K562 (cell line): ENCODE results near the gene CPED1. TPM values are rescaled to one million over a fixed set of nuclear protein-coding genes. Genes with fewer than 3 reads are reported as not detected.

Experiments used
- CCAR2 ChIP-seq: fragments of 200-400 bp; formaldehyde crosslinking; IDR thresholded peaks from 2 replicates; pipeline ENCODE4 v1.6.1; 2017; ENCODE audit warnings: mild to moderate bottlenecking, low read depth, low read length
- CHAMP1 ChIP-seq: fragments of 450-650 bp; IDR thresholded peaks from 2 replicates; pipeline ENCODE4 v1.6.1; 2016; ENCODE audit warnings: mild to moderate bottlenecking
- HEY1 ChIP-seq: fragments of 250-450 bp; sonication (Bioruptor Pico); IDR thresholded peaks from 2 replicates; pipeline ENCODE4 v1.5.0; 2020; ENCODE audit warnings: mild to moderate bottlenecking, moderate library complexity, borderline replicate concordance
- MAFK ChIP-seq: IDR thresholded peaks from 2 replicates; pipeline ENCODE4 v1.6.1; 2011; ENCODE audit warnings: low read length, improper control_type of control experiment
- PHF8 ChIP-seq: fragments of 200-600 bp; sonication (generic); IDR thresholded peaks from 2 replicates; pipeline ENCODE4 v1.6.1; 2012; ENCODE audit warnings: mixed run types, mild to moderate bottlenecking, inconsistent platforms, low read length, moderate library complexity, borderline replicate concordance
- RAD21 ChIP-seq, 2 experiments: fragments of 250-450 bp in 1 of 2; fragments of 450-650 bp in 1 of 2; sonication (Bioruptor Pico) in 1 of 2; formaldehyde crosslinking in 1 of 2; IDR thresholded peaks in 1 of 2; conservative IDR thresholded peaks in 1 of 2; 2 replicates each; pipeline versions ENCODE4 v1.4.0 to v1.8.0; 2020 to 2022; ENCODE audit warnings: mild to moderate bottlenecking in 2 of 2, moderate library complexity in 1 of 2
- RBM14 ChIP-seq: fragments of 200-400 bp; formaldehyde crosslinking; IDR thresholded peaks from 2 replicates; pipeline ENCODE4 v1.6.1; 2018; ENCODE audit warnings: low read depth, mild to moderate bottlenecking, low read length, moderate library complexity, borderline replicate concordance; ENCODE audit not compliant: insufficient read depth
- TAF15 ChIP-seq: fragments of 200-400 bp; formaldehyde crosslinking; IDR thresholded peaks from 2 replicates; pipeline ENCODE4 v1.6.1; 2017; ENCODE audit warnings: mild to moderate bottlenecking, low read depth, low read length, moderate library complexity
- TAF7 ChIP-seq: fragments of 450-650 bp; IDR thresholded peaks from 2 replicates; pipeline ENCODE4 v1.6.1; 2016; ENCODE audit warnings: missing genetic modification characterization, missing compliant biosample characterization
- ZNF277 ChIP-seq: fragments of 250-450 bp; sonication (Bioruptor Pico); IDR thresholded peaks from 2 replicates; pipeline ENCODE4 v1.8.0; 2022; ENCODE audit warnings: inconsistent platforms, mild to moderate bottlenecking, moderate library complexity, borderline replicate concordance
- ZNF318 ChIP-seq, 2 experiments: fragments of 450-650 bp; IDR thresholded peaks; 2 replicates each; pipeline ENCODE4 v1.6.1; 2016; ENCODE audit warnings: mild to moderate bottlenecking in 2 of 2, borderline replicate concordance in 1 of 2, low read depth in 1 of 2, moderate library complexity in 1 of 2
- polyA plus RNA-seq, 8 experiments: library from polyadenylated mRNA; depleted of rRNA in 4 of 8; stranded (reverse) in 5 of 8; unstranded in 3 of 8; fragments of >200 nt; fragmentation: Nextera tagmentation in 2 of 8; fragmentation: Illumina TruSeq in 1 of 8; extraction: Ambion mirVana in 2 of 8; extraction: Trizol in 1 of 8; gene quantifications; 2 replicates each; pipeline versions ENCODE4 v1.2.1 to v1.2.3, GENCODE V29; 2011 to 2014; ENCODE audit warnings: inconsistent platforms in 1 of 8, missing spikeins in 1 of 8
- total RNA-seq, 7 experiments: library from RNA; depleted of rRNA in 6 of 7; stranded (reverse); fragments of >200 nt in 6 of 7; fragmentation: Illumina TruSeq in 2 of 7; extraction: Trizol in 2 of 7; gene quantifications; 2 replicates each; pipeline versions ENCODE4 v1.2.1 to v1.2.3, GENCODE V29; 2011 to 2021; ENCODE audit warnings: low replicate concordance in 1 of 7

Gene CPED1
- total and polyA plus RNA-seq, 9 of the 15 experiments (the other 6 are each of a cell fraction or from before 2014, with no cell fraction given) = 195 to 393 (median 290) TPM

GRCh38 chr7:121278120-121279021, 289.9 kb downstream of the CPED1 start (continued):
- TF ChIP-seq ZNF318 (IDR thresholded peaks at IDR 0.05; ENCODE audit: borderline replicate concordance in 1 of 2, low read depth in 1 of 2) = no peak
- TF ChIP-seq RBM14 = no peak
- TF ChIP-seq ZNF277 (CRISPR knock-in tag) = no peak
- TF ChIP-seq CHAMP1 = 0 out of 2 replicates have a peak, but pooled peaks have one; percentile 15
- TF ChIP-seq CCAR2 = no peak
- peak; percentile 23 for TF ChIP-seq MAFK
- no peak for TF ChIP-seq HEY1 (CRISPR knock-in tag)
- no peak for TF ChIP-seq TAF7 (tag)
- no peak for TF ChIP-seq PHF8
- no peak for TF ChIP-seq RAD21 (CRISPR knock-in tag; conservative IDR thresholded peaks at IDR 0.05 in 1 of 2, IDR thresholded peaks at IDR 0.05 in 1 of 2)
- TF ChIP-seq TAF15 = no peak
